ENCODE data around the gene DISC1.

The DISC1 gene

GRCh38 chr1:231822041-231822440 lies 195.5 kb downstream of the DISC1 start:
- DNase-seq (ENCODE audit: low spot score), result no peak

- no peak for DNase-seq (ENCODE audit: low spot score)
Observed at GRCh38 chr1:231826566-231826965, 200.0 kb downstream of the DISC1 start.

GRCh38 chr1:231827337-231828105 lies 200.9 kb downstream of the DISC1 start:
- DNase-seq (ENCODE audit: low spot score), result no peak

- peak; percentile 65 for DNase-seq (ENCODE audit: low spot score)
Observed at GRCh38 chr1:231828182-231828920, 201.8 kb downstream of the DISC1 start.

GRCh38 chr1:231829332-231829731 lies 202.7 kb downstream of the DISC1 start:
- no peak for DNase-seq (ENCODE audit: low spot score)

- DNase-seq (ENCODE audit: low spot score), result peak; percentile 6
Observed at GRCh38 chr1:231836227-231836893, 209.8 kb downstream of the DISC1 start.

- no peak for DNase-seq (ENCODE audit: low spot score)
Observed at GRCh38 chr1:231838521-231838920, 211.9 kb downstream of the DISC1 start.

GRCh38 chr1:231839999-231840398 lies 213.4 kb downstream of the DISC1 start:
- no peak for DNase-seq (ENCODE audit: low spot score)

GRCh38 chr1:231841616-231842344 lies 215.2 kb downstream of the DISC1 start:
- peak; percentile 8 for DNase-seq (ENCODE audit: low spot score)

- no peak for DNase-seq (ENCODE audit: low spot score)
Observed at GRCh38 chr1:231842441-231842840, 215.9 kb downstream of the DISC1 start.

GRCh38 chr1:231844986-231845502 lies 218.5 kb downstream of the DISC1 start:
- DNase-seq (ENCODE audit: low spot score), result no peak

GRCh38 chr1:231847612-231848397 lies 221.2 kb downstream of the DISC1 start:
- no peak for DNase-seq (ENCODE audit: low spot score)

- no peak for DNase-seq (ENCODE audit: low spot score)
Observed at GRCh38 chr1:231849981-231850380, 223.4 kb downstream of the DISC1 start.

GRCh38 chr1:231850786-231851185 lies 224.2 kb downstream of the DISC1 start:
- DNase-seq (ENCODE audit: low spot score), result no peak

GRCh38 chr1:231853588-231854207 lies 227.1 kb downstream of the DISC1 start:
- no peak for DNase-seq (ENCODE audit: low spot score)

- no peak for DNase-seq (ENCODE audit: low spot score)
Observed at GRCh38 chr1:231855361-231855760, 228.8 kb downstream of the DISC1 start.

- DNase-seq (ENCODE audit: low spot score), result no peak
Observed at GRCh38 chr1:231855926-231856325, 229.3 kb downstream of the DISC1 start.

- DNase-seq (ENCODE audit: low spot score), result no peak
Observed at GRCh38 chr1:231856426-231856825, 229.8 kb downstream of the DISC1 start.

- DNase-seq (ENCODE audit: low spot score), result no peak
Observed at GRCh38 chr1:231856894-231857293, 230.3 kb downstream of the DISC1 start.

GRCh38 chr1:231857609-231858135 lies 231.1 kb downstream of the DISC1 start:
- no peak for DNase-seq (ENCODE audit: low spot score)
